Activated CD4-positive, CD25-positive, alpha-beta regulatory T cell treated with anti-CD3 and anti-CD28 coated beads, Interleukin-2, amount 50 U/mL, for 24 hours (primary cell): ENCODE results near the gene GATAD1.
"Not testable (repeated sequence)": the region's sequence is repeated elsewhere in the genome, so short reads cannot be mapped to it uniquely, and the experiment has no call there.

Source experiments
- ATAC-seq, 2 donors: fragments of 150-1000 bp; cut with Tn5 transposase; one replicate each; pipeline ENCODE4 v1.10.0; 2021; ENCODE audit warnings: mild to moderate bottlenecking in 1 of 2, moderate library complexity in 1 of 2

Gene GATAD1, protein sequence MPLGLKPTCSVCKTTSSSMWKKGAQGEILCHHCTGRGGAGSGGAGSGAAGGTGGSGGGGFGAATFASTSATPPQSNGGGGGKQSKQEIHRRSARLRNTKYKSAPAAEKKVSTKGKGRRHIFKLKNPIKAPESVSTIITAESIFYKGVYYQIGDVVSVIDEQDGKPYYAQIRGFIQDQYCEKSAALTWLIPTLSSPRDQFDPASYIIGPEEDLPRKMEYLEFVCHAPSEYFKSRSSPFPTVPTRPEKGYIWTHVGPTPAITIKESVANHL

DNA sequence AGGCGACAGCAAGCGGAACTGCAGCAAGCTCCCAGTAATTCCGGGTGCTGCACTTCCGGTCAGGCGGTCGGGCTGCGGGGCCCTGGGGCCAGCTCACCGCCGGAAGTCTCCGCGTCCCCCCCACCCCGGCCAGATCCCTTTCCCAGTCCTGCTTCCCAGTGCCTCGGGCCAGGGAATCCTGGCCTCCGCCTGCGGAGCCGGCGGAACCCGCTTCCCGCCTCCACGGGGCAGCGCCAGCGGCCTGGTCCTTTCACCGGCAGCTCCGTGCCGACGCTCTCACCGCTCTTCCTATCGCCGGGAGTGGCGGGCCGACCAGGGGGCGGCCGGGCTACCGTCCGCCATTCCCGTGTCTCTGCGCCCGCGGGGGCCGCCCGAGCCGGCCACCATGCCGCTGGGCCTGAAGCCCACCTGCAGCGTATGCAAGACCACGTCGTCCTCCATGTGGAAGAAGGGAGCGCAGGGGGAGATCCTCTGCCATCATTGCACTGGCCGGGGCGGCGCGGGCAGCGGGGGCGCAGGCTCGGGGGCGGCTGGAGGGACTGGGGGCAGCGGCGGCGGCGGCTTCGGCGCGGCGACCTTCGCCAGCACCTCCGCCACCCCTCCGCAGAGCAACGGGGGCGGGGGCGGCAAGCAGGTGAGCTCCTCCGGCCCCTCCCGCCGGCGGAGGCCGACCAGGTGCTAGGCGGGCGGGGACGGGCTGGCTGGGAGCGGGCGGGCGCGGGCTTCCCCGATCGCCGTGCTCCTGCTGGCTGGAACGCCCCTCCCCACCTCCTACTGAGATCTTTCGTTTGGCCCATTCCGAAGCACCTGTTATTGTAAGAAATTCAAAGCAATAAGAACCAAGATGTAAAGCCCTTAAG lies at the start of gene GATAD1:
Gene GATAD1, plus strand, starts transcription at position 138 of the 860 bp plus-strand sequence. Its CDS starts 248 bp downstream, at position 386.
- ATAC-seq, result peak; percentile 79 to 81

- ATAC-seq, result no peak
These were observed 49.7 kb upstream of the GATAD1 start for GRCh38 chr7:92397542-92397941.

DNA sequence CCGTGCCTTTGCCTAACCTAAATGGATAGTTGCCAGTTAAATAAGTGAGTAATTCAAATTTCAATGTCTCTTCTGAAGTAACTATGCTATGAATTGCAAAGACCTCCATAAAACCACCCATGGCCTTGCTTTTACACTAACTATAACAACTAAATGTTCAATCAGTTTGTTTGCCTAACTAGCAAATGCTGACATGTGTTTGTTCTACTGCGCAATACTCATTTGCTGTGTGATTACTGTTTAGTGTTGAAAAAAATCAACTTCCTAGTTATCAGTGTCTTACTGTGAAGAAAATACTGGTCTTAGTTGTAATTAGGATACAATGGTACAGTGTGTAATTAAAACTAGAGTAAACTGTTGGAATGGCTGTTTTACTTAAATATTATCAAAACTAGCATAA lies 47.3 kb upstream of the GATAD1 start:
- ATAC-seq, result no peak

DNA sequence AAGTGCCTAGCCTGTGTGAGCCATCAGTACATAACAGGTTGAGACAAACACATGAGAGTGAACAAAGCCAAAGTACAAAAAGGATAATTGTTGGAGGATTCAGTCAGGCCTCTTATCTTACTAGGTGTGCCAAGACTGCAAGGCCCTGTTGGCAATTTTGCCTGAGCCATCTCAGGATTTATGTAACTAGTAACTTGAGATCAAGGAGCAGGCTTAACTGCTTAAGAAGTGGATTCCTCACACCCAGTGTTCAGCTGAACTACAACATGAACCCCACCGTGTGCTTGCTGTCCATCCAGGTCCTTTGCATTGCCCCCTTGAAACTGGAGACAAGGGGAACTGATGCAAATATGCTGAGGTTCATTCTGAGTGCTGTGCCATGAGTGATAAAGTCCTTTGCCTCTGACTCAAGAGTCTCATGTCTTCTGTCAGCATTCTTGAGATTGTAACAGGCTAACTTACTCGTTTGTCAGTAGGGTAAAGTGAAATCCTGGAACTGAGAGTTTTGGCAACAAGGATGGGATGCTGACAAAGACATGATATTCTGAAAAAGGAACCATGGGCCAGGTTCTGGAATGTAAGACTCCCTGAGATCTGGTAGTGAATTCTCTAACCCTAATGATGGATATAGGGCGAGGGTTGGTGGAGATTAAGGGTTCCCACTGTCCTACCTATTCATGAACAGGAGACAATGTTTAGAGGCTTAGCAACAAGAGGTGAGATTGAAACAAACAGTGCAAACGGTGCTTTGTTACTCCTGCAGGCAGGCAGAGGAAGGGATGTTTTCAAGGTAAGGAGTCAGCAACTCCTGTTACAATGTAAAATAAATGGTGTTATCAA lies 44.1 kb upstream of the GATAD1 start:
- no peak for ATAC-seq

DNA sequence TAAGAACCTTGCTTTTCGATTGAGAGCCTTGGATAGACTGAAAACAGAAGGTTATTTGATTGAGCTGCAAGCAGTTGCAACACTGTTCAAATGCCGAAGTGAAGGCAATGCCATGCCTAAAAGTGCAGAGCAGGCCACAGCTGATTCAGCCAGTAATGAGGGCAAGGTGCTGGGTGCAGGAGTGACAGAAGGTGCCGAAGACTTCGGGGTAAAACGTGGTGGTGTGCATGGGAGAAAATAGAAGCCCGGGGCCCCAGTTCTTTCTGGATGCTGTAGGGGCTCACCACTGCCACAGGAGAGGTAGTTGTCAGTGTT lies 43.6 kb upstream of the GATAD1 start:
- ATAC-seq, result no peak

- peak; percentile 53 to 59 for ATAC-seq
These were observed 43.1 kb upstream of the GATAD1 start for GRCh38 chr7:92404170-92404614.

GRCh38 chr7:92409357-92409756 lies 37.9 kb upstream of the GATAD1 start:
- no peak for ATAC-seq

GRCh38 chr7:92410162-92410561 lies 37.1 kb upstream of the GATAD1 start:
- ATAC-seq, result not testable (repeated sequence)

GRCh38 chr7:92412745-92413144 lies 34.5 kb upstream of the GATAD1 start:
- no peak for ATAC-seq

DNA sequence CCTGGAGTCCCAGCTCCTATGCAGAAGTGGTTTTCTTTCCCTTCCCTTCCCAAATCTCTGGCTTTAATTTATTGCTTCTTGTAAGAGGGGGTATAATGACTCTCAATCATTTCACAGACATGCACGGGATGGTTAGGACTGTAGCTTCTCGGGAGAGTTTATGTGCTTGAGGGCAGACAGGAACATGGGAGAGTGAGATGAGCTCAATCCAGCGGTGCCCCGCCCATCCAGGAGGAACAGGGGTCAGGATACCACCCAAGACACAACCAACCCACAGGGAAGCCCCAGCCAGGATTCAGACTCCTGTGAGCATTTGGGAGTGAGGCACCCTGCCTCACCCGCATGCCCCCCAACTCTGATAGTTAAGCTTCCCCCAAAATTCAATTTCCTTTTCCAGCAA lies 33.7 kb upstream of the GATAD1 start:
- no peak for ATAC-seq

- ATAC-seq, result no peak
These were observed 32.1 kb upstream of the GATAD1 start for GRCh38 chr7:92415225-92415624.

DNA sequence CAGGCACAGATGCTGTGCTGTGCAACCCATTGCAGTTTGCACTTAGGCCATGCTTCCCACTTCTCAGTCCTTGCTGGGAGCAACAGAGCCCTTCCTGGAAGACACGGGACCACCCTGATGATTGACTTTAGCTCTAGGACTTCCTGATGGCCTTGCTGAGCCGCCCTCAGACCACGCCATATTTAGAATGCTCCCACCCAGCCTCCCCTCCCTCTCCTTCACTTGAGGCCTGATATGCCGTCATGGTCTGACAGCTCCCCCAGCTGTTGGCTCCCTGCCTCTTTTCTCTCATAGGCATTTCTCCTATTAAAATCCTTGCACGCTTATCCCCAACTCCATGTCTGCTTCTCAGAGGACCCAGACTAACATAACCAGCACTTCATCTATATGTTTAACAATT lies 29.4 kb upstream of the GATAD1 start:
- ATAC-seq, result no peak

GRCh38 chr7:92421676-92422435 lies 25.4 kb upstream of the GATAD1 start:
- no peak for ATAC-seq

GRCh38 chr7:92422926-92423325 lies 24.4 kb upstream of the GATAD1 start:
- no peak for ATAC-seq

DNA sequence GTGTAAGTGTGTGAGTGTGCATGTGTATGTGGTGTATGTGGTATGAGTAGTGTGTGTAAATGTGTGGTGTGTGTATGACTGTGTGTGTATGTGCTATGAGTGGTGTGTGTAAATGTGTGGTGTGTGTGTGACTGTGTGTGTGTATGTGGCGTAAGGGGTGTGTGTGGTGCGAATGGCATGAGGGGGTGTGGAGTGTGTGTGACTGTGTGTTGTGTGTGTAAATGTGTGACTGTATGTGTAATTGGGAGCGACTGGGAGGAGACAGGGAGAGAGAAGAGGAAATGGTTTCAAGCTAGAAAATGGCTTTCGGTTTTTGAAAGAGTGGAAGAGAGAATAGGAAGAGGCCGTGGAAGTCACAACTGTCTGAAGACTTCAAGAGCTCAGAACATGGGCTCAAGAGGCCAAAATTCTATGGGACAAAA lies 23.6 kb upstream of the GATAD1 start:
- no peak for ATAC-seq

DNA sequence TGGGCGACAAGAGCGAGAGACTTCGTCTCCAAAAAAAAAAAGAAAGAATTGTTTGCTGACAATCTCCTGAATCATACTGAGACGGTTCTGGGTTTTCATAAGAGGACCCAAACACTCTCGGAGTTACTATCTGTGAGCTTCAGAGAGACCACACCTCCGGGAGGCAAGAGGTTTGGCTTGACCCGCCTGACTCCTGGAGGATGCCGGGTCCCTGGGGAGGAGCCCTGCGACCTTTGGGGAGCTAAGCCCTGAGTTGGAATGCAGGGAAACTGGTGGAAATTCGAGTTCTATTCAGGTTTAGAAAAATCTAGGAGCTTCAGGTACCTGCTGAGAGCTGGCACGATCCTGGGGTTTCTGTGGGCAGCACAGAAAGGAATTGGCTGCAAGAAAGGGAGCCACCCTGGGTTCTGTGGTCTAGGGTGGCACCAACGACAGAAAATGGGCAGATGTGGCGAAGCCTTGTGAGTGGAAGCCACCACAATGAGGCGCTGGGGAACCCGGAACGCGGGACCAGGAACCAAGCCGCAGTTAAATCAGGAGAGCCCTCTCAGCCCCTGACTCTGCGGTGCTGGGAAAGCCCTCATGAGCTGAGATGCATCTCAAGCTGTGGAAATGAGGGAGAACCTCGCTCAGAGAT lies 21.9 kb upstream of the GATAD1 start:
- no peak for ATAC-seq

DNA sequence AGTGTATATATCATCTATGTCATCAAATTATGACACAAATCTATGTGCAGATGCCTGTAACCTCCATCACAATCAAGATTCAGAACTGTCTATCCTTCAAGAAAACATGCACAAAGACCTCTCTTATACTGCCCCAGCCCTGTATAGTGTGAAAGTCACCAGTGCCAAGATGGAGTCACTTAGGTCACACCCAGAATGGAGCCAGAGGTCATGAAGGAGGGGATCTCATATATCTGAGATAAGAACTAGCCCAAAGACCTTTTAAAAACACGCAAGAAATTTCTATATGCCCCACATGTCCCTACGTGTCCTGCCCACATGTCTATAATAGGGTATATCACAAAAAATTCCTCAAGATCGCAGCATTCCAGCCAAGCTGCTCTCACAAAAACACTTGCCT lies 20.1 kb upstream of the GATAD1 start:
- ATAC-seq, result no peak

- ATAC-seq, result no peak
These were observed 14.9 kb upstream of the GATAD1 start for GRCh38 chr7:92432299-92432946.

DNA sequence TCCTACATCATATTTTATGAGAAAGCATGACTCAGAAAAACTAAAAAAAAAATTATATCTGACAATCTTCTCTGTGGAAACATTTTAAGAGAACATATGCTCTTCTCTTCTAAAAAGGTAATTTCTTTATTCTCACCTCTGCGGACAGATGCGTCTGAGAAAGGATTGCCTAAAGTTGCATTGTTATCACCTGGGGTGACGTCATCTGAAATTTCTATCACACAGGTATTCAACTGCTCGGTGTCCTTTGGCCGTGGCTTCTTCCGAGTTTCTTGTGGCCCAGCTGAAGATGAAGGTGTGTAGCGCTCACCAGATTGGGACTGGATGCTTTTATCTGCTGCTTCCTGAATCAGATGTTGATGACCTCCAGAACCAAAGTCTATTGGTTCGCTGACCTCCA lies 14.3 kb upstream of the GATAD1 start:
- no peak for ATAC-seq

GRCh38 chr7:92435542-92435941 lies 11.7 kb upstream of the GATAD1 start:
- ATAC-seq, result no peak
